Ovary (tissue), 9 donors: ENCODE data around the gene GRAP2. TPM values are rescaled to one million over a fixed set of nuclear protein-coding genes. Genes with fewer than 3 reads are reported as not detected.
"Not testable (repeated sequence)": the region's sequence is repeated elsewhere in the genome, so short reads cannot be mapped to it uniquely, and the experiment has no call there.

Experiments
- DNase-seq, 5 donors: peaks; one replicate each; pipeline ENCODE4 v3.0.0-alpha.2; 2019 to 2020
- H3K27ac ChIP-seq, 2 donors: fragments of 200-600 bp; one replicate each; pipeline versions ENCODE4 v1.5.1 to v1.8.0; 2019 to 2022
- H3K27me3 ChIP-seq: fragments of 200-600 bp; one replicate; pipeline ENCODE4 v1.8.0; 2022
- H3K36me3 ChIP-seq: fragments of 200-600 bp; sonication (generic); one replicate; pipeline ENCODE4 v1.5.1; 2019
- H3K4me1 ChIP-seq: one replicate; pipeline ENCODE4 v1.8.1; 2013; ENCODE audit warnings: mild to moderate bottlenecking, moderate library complexity; ENCODE audit not compliant: insufficient read depth
- H3K4me3 ChIP-seq: fragments of 200-600 bp; sonication (generic); one replicate; pipeline ENCODE4 v1.5.1; 2017
- H3K9me3 ChIP-seq, 2 donors: fragments of 200-600 bp in 1 of 2; sonication (generic) in 1 of 2; one replicate each; pipeline versions ENCODE4 v1.5.1 to v1.8.1; 2013 to 2019; ENCODE audit warnings: mild to moderate bottlenecking in 1 of 2, moderate library complexity in 1 of 2
- EP300 ChIP-seq: sonication (generic); formaldehyde crosslinking; IDR thresholded peaks from one replicate; pipeline ENCODE4 v1.6.1; 2017; ENCODE audit warnings: antibody characterized with exemption
- POLR2A ChIP-seq: fragments of 450-650 bp; IDR thresholded peaks from one replicate; pipeline ENCODE4 v1.6.1; 2017; ENCODE audit warnings: antibody characterized with exemption, mild to moderate bottlenecking, moderate library complexity
- WGBS, 3 donors: extraction: QIAGEN DNeasy Blood & Tissue Kit in 1 of 3; methylation state at CpG; one replicate each; pipeline versions ENCODE4 v1.1.5 to v1.1.7; 2013 to 2017; 5-methylcytosine and 5-hydroxymethylcytosine counted together
- intact Hi-C, 4 donors: fragments of 100-400 bp; cut with DNase I; formaldehyde crosslinking; loops; one replicate each; pipeline versions ENCODE4 v1.11.0 to v1.15.1; 2022 to 2023
- polyA plus RNA-seq, 2 donors: library from polyadenylated mRNA; stranded (reverse); fragments of 200-250 nt in 1 of 2; fragments of 350-450 nt in 1 of 2; fragmentation: Illumina TruSeq in 1 of 2; extraction: RNeasy Lipid Tissue Mini Kit (QIAGEN cat#74804) in 1 of 2; gene quantifications; one replicate each; pipeline ENCODE4 v1.2.3, GENCODE V29; 2013 to 2014
- total RNA-seq, 7 donors: library from RNA; depleted of rRNA in 2 of 7; stranded (reverse); fragments of >200 nt in 2 of 7; fragmentation: NEBNext Ultra II Directional in 3 of 7; extraction: Animal tissue kit (Norgen Biotek cat#: 25700) in 3 of 7; gene quantifications; one replicate each; pipeline versions ENCODE4 v1.1.0 to v1.2.4, GENCODE V29; 2016 to 2023
- TF ChIP-seq, protein P1 (sequence below), 3 donors: fragments of 450-650 bp in 2 of 3; fragments of 200-600 bp in 1 of 3; IDR thresholded peaks; one replicate each; pipeline versions ENCODE4 v1.5.1 to v1.8.0; 2016 to 2022; ENCODE audit warnings: antibody characterized with exemption in 3 of 3, mild to moderate bottlenecking in 1 of 3
- donor health status: DM: no; HTN: no; CAD: no; lungs with moderate emphysema.
- donor health status: DM: no; HTN: no; CAD: no.
- donor health status: Bipolar disorder and iron deficiency.
- donor health status: DM: yes; HTN: yes; CAD: no.
- donor health status: DM: no; HTN: no; CAD: no.
- donor health status: DM: yes; HTN: yes; CAD: no.

GRAP2 gene
- total and polyA plus RNA-seq, 9 donors = 0.46 to 2.0 (median 0.75) TPM; not detected in 1

DNA sequence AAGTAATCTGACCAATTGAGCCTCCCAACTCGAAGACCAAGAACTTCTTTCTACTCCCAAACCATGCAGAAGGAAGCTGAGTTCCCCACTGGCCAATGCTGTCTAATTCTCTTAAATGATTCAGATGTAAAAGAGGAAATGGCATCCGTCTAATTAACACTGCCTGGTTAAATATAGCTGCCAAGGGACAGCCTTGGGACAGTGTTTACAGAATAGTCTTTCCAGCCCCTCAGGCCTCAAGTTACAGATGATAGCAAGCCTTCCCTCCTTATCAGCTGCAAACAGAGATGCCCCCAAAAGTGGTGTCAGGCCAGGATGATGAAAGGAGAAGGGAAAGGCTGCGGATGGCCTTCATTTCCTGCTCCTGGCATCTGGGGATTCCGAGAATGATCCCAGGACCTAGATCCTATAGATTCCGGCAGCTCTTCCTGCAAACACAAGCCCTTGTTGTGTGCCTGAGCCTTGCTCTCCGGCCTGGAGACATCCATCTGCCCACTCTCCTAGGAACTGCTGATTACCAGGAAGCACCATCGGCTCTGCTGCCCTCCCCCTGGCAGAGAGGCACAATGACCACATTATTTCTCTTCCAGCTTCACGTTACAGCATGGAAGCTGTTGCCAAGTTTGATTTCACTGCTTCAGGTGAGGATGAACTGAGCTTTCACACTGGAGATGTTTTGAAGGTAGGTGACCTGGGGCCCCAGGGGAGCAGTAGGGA is 45.8 kb downstream of the GRAP2 start:
- no peak overlapping the region for H3K27ac ChIP-seq
- TF ChIP-seq EP300 = no peak
- TF ChIP-seq, protein P1, sequence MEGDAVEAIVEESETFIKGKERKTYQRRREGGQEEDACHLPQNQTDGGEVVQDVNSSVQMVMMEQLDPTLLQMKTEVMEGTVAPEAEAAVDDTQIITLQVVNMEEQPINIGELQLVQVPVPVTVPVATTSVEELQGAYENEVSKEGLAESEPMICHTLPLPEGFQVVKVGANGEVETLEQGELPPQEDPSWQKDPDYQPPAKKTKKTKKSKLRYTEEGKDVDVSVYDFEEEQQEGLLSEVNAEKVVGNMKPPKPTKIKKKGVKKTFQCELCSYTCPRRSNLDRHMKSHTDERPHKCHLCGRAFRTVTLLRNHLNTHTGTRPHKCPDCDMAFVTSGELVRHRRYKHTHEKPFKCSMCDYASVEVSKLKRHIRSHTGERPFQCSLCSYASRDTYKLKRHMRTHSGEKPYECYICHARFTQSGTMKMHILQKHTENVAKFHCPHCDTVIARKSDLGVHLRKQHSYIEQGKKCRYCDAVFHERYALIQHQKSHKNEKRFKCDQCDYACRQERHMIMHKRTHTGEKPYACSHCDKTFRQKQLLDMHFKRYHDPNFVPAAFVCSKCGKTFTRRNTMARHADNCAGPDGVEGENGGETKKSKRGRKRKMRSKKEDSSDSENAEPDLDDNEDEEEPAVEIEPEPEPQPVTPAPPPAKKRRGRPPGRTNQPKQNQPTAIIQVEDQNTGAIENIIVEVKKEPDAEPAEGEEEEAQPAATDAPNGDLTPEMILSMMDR (IDR thresholded peaks at IDR 0.05) = no peak
- no peak for TF ChIP-seq POLR2A
- no peaks in the 10 kb centered on the region for H3K27me3 ChIP-seq
- no peak for DNase-seq
- H3K36me3 ChIP-seq = no peaks in the 10 kb centered on the region
- H3K4me3 ChIP-seq = no peak overlapping the region
- no peaks in the 10 kb centered on the region for H3K9me3 ChIP-seq
- intact Hi-C loops = no loop called here
- WGBS, 3 donors = 66 to 79% (median 70%) methylated on average over 8 of the region's 8 CpGs
- H3K4me1 ChIP-seq = no peaks in the 10 kb centered on the region

DNA sequence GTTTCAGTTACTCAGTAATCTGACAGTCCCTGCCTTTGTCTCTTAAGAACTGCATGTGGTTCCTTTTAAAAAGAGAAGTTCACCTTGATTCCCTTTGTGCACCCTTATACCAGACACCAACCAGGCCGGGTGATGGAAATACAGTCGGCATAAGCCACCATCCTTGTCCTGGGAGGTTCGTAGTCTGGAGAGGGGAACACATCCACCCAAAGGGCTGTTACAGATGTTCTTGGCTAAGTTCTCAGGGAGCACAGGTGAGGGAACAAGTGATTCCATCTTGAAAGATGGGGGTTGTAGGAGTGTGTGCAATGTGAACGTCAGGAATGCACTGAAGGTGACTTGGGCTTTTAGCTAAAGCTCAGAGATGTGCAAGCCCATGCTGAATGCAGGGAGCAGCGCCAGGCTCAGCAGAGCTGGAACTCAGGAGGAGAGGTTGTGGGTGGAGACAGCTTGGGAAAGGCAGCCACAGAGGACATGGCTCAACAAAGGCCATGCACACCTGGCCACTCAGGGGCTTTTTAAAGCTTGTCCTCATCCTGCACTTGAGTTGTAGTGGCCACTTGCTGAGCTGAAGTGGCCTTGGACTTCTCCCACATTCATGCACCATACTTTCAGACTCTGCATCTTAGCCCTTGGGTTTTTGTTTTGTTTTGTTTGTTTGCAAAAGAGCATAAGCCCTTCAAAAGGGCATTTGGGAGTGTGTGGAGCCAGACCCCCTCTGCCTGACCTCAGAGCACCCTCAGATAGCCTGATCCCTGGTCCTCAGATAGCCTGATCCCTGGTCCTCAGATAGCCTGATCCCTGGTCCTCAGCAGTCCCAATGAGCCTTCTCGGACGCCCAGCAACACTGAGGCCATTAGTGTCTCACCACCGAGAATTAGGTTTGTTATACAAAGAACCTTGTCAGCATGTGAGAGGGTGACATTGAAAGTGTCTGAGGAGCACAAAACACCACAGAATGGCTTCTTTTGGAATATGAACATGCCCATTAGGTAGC is 46.6 kb downstream of the GRAP2 start:
- no peak overlapping the region for H3K4me3 ChIP-seq
- no peaks in the 10 kb centered on the region for H3K27me3 ChIP-seq
- no peak for TF ChIP-seq POLR2A
- TF ChIP-seq EP300 = no peak
- TF ChIP-seq, protein P1 (IDR thresholded peaks at IDR 0.05) = no peak
- H3K27ac ChIP-seq = no peak overlapping the region
- 87 to 93% (median 92%) methylated on average over 8 of the region's 8 CpGs for WGBS, 3 donors
- no peaks in the 10 kb centered on the region for H3K9me3 ChIP-seq
- intact Hi-C loops = no loop called here
- no peaks in the 10 kb centered on the region for H3K4me1 ChIP-seq
- no peak for DNase-seq
- no peaks in the 10 kb centered on the region for H3K36me3 ChIP-seq

DNA sequence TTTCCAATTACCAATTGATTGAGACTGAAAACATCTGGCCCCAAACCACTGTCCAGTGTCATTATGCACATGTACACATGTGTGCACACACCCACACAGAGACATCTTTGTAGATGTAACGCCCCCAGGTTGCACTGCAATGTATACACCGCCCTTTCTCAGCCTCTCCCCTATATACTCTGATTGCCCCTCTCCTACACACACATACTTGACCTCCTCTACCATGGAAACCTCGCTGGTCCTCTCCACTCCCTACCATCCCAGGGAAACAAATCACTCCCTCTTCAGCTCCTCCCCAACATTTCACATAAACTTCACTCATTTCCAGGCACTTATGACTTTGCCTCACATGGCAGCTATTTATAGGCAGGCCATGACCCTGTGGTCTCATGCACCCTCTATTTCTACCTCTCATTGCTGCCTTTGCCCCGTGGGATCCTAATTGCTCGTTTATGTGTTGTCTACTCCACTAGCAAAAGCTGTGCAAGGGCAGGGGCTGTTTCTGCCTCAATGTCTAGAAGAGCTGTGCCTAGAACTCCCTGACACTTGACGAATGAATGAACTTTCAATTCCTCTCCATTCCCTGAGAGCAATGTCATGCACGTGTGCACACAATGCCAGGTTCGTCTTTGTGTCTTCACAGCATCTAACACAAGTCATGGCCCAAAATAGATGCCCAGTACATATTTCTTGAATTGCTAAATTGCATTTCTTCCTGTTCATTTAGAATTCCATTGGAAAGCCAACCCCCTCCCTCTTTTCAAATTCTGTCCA is 49.3 kb downstream of the GRAP2 start:
- no peak for TF ChIP-seq POLR2A
- TF ChIP-seq, protein P1 (IDR thresholded peaks at IDR 0.05) = no peak
- TF ChIP-seq EP300 = no peak
- intact Hi-C loops = no loop called here
- Histone ChIP-seq H3K27me3 (no peaks in the 10 kb centered on the region), H3K36me3 (no peaks in the 10 kb centered on the region), H3K4me3 (no peak overlapping the region), H3K9me3 (no peaks in the 10 kb centered on the region), H3K4me1 (no peaks in the 10 kb centered on the region), H3K27ac (no peak overlapping the region)
- DNase-seq = no peak
- WGBS, 3 donors = 47 to 57% (median 56%) methylated on average over 8 of the region's 8 CpGs

DNA sequence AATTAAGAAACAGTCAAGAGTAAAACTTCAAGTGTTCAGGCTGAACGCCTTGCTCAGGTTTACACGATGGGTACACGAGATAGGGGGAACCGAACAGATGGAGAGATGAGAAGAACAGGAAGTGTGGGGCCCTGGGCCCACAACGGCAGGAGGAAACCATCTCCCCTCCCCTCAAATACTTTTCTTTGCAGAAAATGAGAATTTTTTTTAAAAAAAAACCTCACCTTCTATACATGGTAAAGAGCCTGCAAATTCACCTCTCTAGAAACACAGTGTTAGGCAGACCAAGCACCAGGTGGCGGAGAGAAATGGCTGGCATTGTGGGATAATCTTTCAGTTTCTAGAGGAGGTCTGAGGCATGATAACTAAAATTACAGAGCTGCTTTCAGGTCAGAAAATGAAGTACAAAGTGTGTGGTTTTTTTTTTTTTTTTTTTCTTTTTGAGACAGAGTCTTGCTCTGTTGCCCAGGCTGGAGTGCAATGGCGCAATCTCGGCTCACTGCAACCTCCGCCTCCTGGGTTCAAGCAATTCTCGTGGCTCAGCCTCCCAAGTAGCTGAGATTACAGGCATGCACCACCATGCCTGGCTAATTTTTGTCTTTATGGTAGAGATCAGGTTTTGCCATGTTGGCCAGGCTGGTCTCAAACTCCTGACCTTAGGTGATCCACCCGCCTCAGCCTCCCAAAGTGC is 50.9 kb downstream of the GRAP2 start:
- H3K4me3 ChIP-seq, H3K36me3 ChIP-seq, DNase-seq, intact Hi-C loops, H3K4me1 ChIP-seq, H3K9me3 ChIP-seq, H3K27ac ChIP-seq, H3K27me3 ChIP-seq: not testable (repeated sequence)
- WGBS, 3 donors = 79 to 83% (median 81%) methylated on average over 11 of the region's 11 CpGs
